Lower leg skin (tissue), 4 donors: Measurements from ENCODE around the gene DOCK10. TPM values are rescaled to one million over a fixed set of nuclear protein-coding genes. Genes with fewer than 3 reads are reported as not detected.

Source experiments
- DNase-seq, 2 donors: peaks; one replicate each; pipeline ENCODE4 v3.0.0-alpha.2; 2019; ENCODE audit warnings: low spot score in 2 of 2
- H3K4me3 ChIP-seq: fragments of 200-600 bp; sonication (generic); 2 replicates; pipeline ENCODE4 v1.5.1; 2017; ENCODE audit warnings: mild to moderate bottlenecking, low read depth; ENCODE audit not compliant: poor library complexity, severe bottlenecking
- CTCF ChIP-seq, 3 donors: fragments of 450-650 bp; IDR thresholded peaks; one replicate each; pipeline ENCODE4 v1.5.1; 2016; ENCODE audit warnings: antibody characterized with exemption in 3 of 3, mild to moderate bottlenecking in 3 of 3, moderate library complexity in 2 of 3
- POLR2A ChIP-seq, 2 donors: fragments of 450-650 bp; IDR thresholded peaks; one replicate each; pipeline ENCODE4 v1.6.1; 2016 to 2017; ENCODE audit warnings: antibody characterized with exemption in 2 of 2, mild to moderate bottlenecking in 1 of 2, moderate library complexity in 1 of 2
- WGBS, 2 donors: methylation state at CpG; one replicate each; pipeline ENCODE4 v1.1.5; 2018; 5-methylcytosine and 5-hydroxymethylcytosine counted together
- intact Hi-C: fragments of 100-400 bp; cut with DNase I; formaldehyde crosslinking; loops from one replicate; pipeline ENCODE4 v1.15.0; 2023; ENCODE audit warnings: low total_unique reads
- total RNA-seq, 4 donors: library from RNA; depleted of rRNA; stranded (reverse); fragments of >200 nt; gene quantifications; one replicate each; pipeline ENCODE4 v1.1.0, GENCODE V29; 2016

The DOCK10 gene
- total RNA-seq, 4 donors from 2014 or later = 6.2 to 16.5 (median 14.0) TPM

- DNase-seq = no peak
- intact Hi-C loops = no loop called here
- 91 to 92% methylated on average over 2 of the region's 2 CpGs for WGBS, 2 donors
- no peak overlapping the region for H3K4me3 ChIP-seq
- TF ChIP-seq CTCF (IDR thresholded peaks at IDR 0.05) (no peak), POLR2A (IDR thresholded peaks at IDR 0.05) (no peak)
These were observed 25.1 kb downstream of the DOCK10 start for GRCh38 chr2:225017098-225017685.

GRCh38 chr2:225013425-225014365 lies 28.6 kb downstream of the DOCK10 start:
- no peak for TF ChIP-seq CTCF (IDR thresholded peaks at IDR 0.05)
- no peak for TF ChIP-seq POLR2A (IDR thresholded peaks at IDR 0.05)
- no peak overlapping the region for H3K4me3 ChIP-seq
- DNase-seq = no peak
- 83 to 85% methylated on average over 2 of the region's 2 CpGs for WGBS, 2 donors
- intact Hi-C loops = no loop called here

- WGBS, 2 donors = 47 to 48% methylated on average over 11 of the region's 11 CpGs
- intact Hi-C loops = no loop called here
- TF ChIP-seq CTCF (IDR thresholded peaks at IDR 0.05) = no peak
- no peak for TF ChIP-seq POLR2A (IDR thresholded peaks at IDR 0.05)
- H3K4me3 ChIP-seq = no peak overlapping the region
- DNase-seq = no peak
These were observed 30.7 kb downstream of the DOCK10 start for GRCh38 chr2:225011585-225011984.

GRCh38 chr2:225010804-225011203 lies 31.5 kb downstream of the DOCK10 start:
- intact Hi-C loops = no loop called here
- DNase-seq = no peak
- TF ChIP-seq CTCF (IDR thresholded peaks at IDR 0.05) = no peak
- TF ChIP-seq POLR2A (IDR thresholded peaks at IDR 0.05) = no peak
- no peak overlapping the region for H3K4me3 ChIP-seq
- 39 to 43% methylated on average over 4 of the region's 4 CpGs for WGBS, 2 donors

GRCh38 chr2:225009768-225010167 lies 32.5 kb downstream of the DOCK10 start:
- no peak for DNase-seq
- 83 to 91% methylated on average over 2 of the region's 2 CpGs for WGBS, 2 donors
- intact Hi-C loops = no loop called here
- no peak overlapping the region for H3K4me3 ChIP-seq
- TF ChIP-seq CTCF (IDR thresholded peaks at IDR 0.05) (no peak), POLR2A (IDR thresholded peaks at IDR 0.05) (no peak)
